GM21825 (cell line): ENCODE measurements around the gene PRG3.
"Not testable (repeated sequence)": the region's sequence is repeated elsewhere in the genome, so short reads cannot be mapped to it uniquely, and the experiment has no call there.

Experiments used
- ATAC-seq: cut with Tn5 transposase; IDR thresholded peaks from one replicate; pipeline ENCODE4 v1.9.1; 2021; ENCODE audit warnings: mild to moderate bottlenecking, moderate library complexity; ENCODE audit not compliant: unreplicated experiment

Gene PRG3

DNA sequence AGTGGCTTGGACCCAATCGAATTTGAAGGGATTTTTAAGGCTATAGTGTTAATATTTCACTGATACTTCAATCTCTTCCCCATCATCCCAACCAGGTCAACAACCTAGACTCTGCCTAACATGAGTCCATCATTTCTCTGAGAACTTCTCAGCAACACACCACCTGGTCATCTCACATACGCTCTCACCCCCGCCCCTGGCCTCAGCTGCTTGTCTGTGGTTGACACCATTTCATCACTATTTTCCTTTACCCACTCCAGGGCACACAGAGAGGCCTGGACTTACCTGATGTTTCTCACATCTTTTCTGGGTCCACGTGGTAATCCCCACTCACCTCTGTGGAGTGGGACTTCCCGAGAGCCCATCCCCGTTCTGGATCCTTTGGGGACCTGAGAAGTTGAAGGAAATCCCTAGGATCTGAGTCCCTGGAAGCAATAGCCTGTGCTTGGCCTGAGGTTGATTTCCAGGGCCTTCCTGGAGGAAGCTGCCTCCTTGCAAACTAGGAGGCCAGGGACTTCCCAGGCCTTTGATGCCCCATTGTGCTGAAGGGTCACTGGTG, 39.6 kb downstream of the PRG3 start:
- no peak for ATAC-seq

DNA sequence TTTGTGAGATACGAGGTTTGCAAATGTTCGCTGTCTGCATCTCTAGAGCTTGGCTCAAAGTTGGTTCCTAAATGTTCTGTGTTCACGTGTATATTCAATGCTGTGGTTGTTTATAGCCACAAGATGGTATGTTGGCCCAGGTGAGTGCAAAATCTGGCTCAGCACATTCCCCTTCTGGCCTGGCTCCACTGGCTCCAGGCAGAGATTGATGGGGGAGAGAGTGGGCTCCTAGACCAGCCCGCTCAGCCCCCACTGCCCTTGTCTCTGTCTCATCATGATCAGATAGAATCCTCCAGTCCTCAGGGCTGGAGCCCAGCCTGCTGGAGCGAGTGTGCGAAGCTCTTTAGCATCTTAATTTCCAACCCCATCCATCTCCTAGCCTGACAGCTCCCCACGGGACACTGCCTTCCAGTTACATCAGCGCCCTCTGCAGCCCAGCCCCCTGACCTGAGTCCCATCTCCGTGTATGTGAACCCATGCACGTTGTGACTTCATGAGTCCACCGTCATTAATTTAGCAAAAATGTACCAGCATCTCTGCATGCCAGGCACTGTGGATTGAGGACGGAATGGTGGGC, 40.8 kb downstream of the PRG3 start:
- ATAC-seq: no peak

DNA sequence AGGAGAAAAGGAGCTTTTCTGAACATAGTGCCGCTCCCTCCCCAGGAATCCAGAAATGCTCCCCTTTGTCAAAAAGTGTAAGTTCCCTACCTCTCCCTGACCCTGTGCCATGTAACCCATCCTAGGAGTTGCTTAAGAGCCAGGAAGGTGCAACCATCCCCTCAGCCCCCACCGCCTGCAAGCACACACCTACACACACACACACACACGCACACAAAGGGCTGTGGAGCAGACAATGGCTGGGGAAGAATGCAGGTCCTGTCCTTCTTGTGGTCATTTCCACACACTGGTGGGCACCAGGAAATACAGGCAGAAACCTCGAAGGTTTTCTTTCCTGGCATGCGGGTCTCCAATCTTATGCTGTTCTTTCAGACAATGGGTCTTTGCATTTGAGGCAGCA, 41.6 kb downstream of the PRG3 start:
- no peak for ATAC-seq

DNA sequence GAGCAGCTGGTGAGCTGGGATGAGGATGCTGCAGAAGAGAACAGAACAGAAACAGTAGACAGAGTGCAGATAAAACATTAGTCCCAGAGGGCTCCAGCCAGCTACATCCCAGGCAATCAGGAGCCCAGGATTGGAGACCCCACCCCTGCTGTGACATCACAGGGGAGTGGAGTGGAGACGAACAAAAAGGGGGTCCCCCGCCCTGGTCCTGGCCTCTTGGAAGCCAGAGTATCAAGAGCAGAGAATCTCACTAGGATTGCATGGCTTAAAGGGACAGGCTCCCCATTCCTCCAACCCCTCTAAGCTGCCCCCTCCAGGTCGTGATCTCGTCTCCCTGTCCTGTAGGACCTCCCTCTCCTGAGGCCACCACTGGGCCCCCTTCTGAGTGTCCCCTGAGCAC, 42.8 kb downstream of the PRG3 start, which contains the start of gene P2RX3:
P2RX3 (plus strand) TSS at position 211 of the 400 bp plus-strand sequence. CDS start 199 bp downstream, outside the sequence.
- no peak for ATAC-seq

DNA sequence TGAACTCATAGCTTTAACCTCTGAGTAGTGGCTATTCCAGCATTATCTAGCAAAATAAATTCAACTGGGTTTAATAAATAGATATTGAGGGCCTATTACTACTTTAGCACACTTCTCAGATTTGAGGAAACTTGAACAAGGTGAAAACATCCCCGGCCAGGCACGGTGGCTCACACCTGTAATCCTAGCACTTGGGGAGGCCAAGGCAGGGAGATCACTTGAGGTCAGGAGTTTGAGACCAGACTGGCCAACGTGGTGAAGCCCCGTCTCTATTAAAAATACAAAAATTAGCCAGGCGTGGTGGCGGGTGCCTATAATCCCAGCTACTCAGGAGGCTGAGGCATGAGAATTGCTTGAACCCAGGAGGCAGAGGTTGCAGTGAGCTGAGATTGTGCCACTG, 44.1 kb downstream of the PRG3 start:
- not testable (repeated sequence) for ATAC-seq

DNA sequence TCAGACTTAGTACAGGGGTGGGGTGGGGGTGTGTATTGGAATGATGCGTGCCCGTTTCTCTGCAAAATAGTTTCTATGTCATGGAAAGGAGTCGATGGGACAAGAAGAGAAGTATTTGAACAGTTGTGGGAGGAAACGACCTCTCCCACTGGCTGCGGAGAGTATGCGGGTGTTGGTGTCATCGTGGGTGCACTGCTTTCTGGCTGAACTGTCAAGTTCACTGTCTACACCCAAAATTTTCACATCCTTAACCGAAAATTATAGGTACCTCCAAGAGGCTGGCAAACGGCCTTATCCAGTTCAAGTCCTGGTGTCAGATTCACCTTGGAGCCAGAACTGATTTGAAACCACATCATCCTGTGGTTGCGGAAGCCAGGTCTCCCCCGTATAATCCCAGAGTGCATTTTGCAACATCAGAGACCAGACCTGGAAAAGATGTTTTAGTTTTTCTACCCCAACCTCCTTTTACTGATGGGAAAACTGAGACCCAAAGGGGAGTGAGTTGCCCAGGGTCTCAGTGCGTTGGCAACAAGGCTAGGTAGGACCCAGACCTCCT, 44.8 kb downstream of the PRG3 start:
- no peak for ATAC-seq

DNA sequence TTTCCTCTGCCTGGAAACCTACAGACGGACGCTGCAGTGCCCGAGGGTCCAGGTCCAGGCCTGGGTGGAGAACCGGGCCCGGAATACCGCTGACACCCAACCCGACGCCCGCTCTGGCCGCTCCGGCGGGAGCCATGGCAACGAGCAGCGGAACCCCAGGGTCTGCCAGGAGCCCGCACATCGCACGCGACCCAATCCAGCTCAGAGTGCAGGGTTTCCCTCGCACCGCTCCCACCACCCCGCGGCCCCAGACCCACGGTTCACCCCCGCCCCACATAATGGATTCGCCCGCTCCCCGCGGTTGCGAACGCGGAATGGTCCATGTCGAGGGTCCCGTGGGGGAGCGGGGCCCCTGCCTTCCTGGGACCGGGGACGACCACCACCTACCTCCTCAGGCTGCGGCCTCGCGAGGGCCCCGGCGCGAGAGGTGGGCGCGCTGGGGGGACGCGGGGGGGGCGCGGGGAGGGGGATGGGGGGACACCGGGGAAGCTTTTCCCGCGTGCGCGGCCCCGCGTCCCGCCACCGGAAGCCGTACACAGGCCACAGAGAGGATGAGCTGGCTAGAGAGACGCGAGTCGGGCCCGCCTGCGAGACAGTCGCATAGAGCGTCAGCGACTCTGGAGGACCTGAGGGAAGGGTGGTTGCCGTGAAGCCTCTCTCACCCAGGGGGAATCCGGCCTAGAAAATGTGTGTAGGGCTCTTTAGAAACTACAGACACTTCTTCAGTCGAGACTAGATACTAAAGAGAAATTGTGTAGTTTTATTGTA, 45.4 kb downstream of the PRG3 start, which contains the start of gene SSRP1:
SSRP1 (minus strand) TSS at position 550 of the 768 bp plus-strand sequence. CDS start 771 bp downstream, outside the sequence.
- ATAC-seq: peak; percentile 99

DNA sequence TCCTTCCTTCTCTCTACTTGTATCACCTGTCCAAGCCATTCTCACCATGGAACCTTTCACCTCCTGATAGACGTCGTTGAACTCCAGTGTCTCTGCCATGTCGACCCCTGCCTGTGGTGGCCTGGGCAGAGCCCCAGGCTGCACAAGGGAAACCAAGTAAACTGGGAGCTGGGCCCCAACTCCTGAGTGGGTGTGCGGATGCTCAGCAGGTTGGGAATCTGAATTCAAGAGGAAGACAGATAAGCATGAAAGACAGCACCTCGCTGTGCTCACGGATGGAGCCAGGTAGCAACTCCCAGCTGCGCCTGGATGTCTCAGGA, 46.0 kb downstream of the PRG3 start:
- ATAC-seq: no peak

DNA sequence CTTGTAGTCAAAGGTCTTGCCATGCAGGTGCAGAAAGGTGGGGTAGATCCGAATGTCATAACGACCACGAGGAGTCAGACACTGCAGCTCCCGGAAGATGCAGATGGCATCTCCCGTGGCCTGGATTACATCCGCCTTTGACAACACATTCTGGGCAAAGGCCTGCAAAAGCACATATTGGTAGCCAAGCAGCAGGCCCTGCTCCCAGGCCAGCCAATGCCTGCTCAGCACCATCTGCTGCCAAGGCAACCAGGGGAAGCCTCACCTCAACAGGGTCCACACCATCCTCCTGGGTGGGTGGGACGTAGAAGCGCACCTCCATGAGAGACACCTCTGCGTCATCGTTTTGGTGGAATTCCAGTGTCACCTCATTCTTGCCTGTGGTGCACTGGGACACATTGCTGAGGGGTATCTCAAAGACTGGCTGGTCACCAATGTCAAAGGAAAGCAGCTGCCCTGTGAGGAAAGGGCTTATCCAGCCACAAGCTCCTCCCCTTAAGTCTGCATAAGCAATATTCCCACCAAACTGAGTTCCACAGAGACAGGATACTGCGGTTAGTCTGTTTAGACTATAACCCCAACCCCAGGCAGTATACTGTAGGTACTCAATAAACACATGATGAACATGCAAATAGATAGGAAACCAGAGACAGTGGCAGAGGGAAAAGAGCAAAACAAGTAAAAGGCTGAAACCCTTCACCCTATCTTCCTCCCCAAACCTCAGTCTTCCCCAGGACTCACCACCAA, 48.1 kb downstream of the PRG3 start:
- no peak for ATAC-seq

DNA sequence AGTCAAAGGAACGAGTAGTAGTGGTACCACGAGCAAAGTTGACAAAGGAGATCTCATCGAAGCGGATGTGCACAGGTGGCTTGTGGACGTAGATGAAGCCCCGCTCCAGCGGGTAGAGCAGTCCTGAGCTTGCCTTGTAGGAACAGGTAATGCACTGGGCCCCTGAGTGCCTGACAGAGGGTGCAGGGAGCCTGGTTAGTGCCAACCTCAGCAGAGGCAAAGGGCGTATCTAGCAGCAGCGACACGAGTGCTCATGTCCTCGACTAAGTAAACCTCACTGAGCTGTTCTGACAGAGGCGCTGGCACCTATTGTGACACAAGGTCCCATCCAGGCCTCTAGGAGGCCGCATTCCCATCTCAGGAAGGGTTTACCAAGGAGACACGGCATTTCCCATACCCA, 49.2 kb downstream of the PRG3 start:
- ATAC-seq: no peak

DNA sequence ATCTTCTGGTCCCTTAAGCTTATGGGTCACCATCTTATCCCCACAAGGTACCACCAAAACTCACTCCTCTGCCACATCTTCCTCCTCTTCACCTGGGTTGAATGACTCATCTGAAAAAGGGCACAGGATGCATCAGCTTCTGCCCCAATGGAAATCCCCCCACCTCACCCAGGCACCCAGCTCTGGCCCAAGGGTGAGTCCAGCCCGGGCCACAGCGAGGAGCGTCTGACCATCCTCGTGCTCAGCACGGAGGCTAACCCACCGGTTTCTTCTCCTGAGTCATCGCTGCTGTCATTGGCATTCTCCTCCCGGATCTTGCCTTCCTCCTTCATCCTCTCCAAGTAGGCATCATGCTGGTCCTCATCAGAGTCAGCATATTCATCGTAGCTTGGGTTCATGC, 50.9 kb downstream of the PRG3 start:
- no peak for ATAC-seq

DNA sequence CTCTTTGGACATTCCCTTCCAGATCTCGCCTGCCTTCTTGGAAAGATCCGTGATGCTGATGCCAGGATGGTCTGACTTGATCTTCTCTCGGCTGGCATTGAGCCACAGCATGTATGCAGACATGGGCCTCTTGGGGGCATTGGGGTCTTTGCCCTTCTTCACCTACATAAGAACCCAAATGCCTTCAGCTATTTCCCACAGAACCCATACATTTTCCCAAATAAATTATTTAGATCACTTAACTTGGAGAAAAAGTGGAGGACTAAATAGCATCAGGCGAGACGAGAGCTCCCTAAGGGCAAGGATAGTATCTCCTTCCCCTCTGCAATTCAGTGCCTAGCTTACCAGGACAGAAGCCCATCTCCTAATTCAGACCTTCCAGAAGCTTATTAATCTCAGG, 53.2 kb downstream of the PRG3 start:
- no peak for ATAC-seq
